Left hindlimb (tissue), 1 donor: ENCODE results near the gene GABBR2.
"Not testable (repeated sequence)": the region's sequence is repeated elsewhere in the genome, so short reads cannot be mapped to it uniquely, and the experiment has no call there.

Experiments
- DNase-seq: peaks from one replicate; pipeline ENCODE4 v3.0.0-alpha.2; 2018

The GABBR2 gene

DNA sequence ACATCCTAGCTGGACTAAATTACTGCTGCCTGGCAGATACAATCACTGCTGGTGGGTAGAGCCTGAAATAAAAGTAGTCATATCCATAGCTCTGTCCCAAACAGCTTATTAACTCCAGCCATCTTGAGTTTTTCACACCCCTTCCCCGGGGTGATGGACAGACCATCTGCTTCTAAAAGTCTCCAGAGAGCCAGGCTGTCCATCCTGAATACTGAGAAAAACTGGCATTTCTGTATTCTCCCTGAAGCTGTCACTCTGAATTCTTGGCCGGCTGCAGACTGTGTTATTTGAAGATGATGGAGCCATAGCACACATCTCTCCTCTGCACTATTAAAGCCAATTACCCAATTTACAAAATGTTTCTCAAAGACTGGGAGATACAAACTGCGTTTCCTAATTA is 118.6 kb downstream of the GABBR2 start:
- DNase-seq = no peak

DNA sequence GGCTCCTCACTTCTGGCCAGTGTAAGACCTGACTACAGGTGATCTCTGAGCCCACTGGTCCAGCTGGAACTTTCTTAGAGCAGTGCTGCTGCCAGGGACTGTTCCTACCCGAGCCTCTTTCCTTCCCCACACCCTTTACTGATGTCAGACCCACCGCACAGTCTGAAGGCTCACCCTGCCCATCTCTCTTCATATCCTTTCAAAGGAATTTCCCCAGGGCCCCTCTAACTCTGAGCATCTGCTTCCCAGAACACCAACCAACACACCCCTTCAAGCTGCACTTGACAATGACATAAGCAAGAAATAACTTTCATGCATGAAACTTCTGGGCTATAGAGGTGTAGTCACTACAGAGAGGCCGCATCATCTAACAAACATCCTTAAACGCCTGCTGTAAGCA is 119.6 kb downstream of the GABBR2 start:
- no peak for DNase-seq

DNA sequence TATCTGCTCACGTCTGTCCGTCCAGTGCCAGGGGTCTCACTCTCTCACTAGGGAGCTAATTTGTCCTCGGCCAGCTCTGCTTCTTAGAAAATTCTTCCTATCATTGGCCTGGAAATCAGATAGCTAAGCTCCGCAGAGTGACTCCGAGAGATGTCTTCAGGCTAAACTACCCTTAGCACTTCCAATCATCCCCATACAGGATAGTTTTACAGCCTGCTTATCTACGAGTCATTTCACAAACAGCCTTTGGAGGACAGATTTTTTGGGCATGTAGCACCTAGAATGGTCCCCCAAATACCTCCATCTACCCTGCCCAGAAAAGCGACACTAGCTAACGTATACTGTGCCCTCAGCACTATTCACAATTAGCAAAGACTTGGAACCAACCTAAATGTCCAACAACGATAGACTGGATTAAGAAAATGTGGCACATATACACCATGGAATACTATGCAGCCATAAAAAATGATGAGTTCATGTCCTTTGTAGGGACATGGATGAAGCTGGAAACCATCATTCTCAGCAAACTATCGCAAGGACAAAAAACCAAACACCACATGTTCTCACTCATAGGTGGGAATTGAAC is 123.8 kb downstream of the GABBR2 start:
- not testable (repeated sequence) for DNase-seq

DNA sequence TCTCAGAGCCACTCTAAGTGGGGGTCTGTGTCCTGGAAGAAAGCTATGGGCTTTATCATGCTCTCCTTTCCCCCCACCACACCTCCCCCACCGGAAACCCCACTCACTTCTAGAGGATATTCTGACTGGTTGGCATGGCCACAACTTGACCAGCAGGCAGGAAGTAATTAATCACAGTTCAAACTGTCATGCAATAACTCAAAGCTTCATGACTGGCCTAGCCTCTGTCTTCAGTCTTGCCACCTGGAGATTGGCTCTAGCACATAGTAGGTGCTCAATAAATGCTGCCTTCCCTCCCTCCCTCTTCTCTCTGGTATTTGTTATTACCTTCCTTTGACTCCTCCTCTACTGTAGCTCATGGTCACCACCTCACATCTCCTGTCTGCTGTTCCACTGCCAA is 124.7 kb downstream of the GABBR2 start:
- DNase-seq = no peak

DNA sequence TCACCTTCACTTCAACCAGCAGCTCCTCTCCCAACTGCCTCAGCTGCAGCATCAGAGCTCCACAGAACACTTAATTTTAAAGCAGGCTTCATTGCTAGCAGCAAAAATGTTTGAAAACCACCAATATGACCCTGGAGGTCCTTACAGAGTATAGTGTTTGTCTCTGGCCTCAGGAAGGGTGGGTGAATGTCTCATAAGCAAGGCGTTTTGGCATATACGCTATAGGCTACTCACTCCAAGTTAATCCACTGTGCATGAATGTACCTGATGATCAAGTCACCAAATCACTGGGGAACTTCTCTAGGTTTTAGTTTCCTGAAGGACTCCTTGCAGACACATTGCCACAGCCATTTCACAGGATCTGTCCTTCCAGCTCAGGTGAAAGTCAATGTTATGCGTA is 125.3 kb downstream of the GABBR2 start:
- DNase-seq = no peak

DNA sequence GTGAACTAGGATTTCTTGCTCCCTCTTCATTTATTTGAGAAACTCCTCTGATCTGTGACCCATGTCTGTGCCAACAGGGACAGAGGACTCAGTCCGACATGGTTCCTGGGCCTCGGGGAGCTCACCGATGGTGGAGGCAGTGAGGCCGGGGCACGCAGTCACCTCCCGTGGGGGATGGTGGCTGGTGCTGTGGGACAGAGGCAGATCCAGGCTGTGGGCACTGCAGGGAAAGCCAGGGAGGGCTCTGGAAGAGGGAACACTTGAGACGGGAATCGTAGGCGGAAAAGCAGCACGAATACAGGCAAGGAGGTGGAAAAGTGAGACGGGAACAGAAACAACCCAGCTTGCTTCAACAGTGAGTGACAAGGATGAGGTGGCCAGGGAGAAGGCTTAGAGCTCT is 127.8 kb downstream of the GABBR2 start:
- no peak for DNase-seq

DNA sequence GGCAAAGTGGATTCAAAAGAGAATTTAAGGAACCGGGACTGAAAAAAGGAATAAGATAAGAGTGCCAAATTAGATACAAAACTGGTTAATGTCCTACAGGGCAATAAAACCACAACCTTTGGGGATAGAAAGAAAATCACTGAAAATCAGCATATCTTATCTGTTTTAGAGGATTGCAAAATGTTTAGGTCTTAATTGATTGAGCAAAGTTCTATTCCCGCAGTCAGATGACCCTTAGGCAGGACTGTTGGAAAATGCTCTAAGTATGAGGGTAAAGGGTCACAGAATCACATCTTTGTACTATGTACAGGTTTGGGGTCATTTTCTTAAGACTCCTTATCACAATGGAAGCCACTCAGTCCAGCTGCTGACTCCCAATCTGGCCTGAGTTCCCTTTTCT is 129.0 kb downstream of the GABBR2 start:
- no peak for DNase-seq

DNA sequence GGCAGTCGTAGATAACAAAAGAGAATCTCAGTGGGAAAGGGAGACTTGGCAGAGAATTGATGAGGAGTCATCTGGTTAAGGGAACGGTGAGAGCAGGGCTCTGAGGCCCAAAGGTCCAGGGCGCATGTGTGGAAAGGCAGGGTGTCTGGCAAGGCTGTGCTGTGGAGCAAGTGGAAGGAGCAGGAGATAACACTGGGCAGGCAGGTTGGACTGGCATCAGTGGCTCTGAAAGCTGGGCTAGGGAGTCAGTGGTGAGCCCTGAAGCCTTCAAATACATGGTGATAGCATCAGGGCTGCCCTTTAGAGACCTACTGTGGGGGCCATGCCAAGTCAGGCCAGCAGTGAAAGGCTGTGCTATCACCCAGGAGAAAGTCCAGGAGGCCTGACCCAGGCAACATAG is 131.3 kb downstream of the GABBR2 start:
- no peak for DNase-seq

DNA sequence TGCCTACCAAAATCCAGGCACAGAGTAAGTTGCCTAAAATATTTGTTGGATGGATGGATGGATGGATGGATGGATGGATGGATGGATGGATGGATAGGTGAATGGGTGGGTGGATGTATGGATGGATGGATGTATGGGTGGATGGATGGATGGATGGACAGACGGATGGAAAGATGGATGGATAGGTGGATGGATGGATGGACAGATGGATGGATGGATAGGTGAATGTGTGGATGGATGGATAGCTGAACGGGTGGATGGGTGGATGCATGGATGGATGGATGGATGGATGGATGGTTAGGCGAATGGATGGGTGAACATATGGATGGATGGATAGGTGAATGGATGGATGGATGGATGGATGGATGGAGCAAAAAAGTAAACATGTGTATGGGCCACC is 131.9 kb downstream of the GABBR2 start:
- DNase-seq = no peak

DNA sequence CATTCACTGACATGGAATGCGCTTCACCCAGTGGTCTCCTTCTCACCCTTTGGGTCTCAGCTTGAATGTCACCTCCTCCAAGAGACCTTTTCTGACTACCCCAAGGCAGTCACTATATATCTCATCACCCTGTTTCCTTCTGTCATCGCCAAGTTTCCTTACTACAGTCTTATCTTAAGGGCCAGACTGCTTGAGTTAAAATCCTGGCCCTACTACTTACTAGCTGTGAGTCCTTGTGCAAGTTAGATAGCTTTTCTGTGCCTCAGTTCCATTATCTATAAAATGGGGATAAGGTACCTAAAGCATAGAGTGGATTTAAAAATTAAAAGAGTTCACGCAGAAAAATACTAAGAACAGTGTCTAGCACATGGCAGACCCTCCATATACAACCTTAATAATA is 132.4 kb downstream of the GABBR2 start:
- DNase-seq = no peak

DNA sequence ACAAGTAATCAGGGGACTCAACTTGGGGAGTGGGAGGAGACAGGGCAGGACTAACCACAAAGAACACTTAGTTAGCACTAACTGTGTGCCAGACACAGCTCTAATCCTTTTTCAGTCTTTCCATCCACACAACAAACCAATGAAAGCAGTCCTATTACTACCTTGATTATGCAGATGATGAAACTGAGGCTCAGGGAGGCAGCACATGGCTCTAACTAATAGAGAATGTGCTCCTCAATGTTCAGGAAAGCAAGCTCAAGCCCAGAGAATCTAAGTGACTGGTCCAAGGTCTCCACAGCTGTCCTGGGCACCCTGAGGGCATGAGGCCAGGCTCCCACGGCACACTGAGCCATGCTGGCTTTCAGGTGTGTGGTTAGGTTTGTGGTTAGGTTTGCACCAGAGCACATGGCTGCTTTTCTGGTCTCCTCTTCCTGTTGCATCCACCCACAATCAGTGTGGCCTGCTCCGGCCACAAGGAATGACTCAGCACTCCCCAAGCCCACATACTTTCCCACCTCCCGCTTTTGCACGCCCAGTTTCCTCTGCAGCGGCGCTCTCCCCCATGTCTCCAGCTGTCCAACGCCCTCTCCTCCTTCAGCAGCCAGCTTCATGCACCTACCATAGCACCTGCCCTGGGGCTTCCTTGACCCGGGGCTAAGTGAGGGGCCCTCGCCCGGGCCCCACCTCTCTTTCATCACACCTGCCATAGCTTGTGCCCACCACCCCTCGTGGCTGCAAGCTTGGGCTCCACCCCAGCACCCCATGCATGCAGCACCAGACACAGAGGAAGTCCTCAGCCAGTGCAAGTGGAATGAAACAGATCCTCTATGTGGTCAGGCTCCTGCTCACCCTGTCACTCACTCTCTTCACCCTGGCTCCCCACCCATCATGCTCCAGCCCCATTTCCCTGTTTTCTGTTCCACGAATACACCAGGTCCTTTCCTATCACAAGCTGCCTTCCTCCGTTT is 133.1 kb downstream of the GABBR2 start:
- no peak for DNase-seq

DNA sequence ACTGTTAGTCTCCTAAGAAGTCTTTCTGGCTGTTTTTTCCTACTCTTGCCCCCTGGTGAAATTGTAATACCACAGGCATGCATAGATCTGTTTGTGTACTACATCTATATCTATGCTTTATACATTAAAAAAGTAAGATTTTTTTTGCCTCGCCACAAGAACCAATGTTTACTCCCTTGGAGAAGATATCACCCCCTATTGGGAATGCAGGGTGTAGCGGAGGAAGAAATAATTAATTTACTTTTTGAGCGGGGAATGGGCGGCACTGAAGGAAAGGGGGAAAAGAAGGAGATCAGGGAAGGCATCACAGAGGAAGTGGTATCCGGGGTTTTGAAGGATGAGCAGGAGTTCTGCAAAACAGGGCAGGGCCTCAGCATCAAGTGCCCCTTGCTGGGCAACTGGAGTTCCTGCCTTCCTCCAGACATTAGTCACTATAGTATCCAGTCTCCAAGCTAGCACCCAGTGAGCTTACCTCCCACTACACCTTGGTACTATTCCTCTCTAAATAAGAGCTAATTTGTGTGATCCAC is 134.9 kb downstream of the GABBR2 start:
- DNase-seq = no peak

DNA sequence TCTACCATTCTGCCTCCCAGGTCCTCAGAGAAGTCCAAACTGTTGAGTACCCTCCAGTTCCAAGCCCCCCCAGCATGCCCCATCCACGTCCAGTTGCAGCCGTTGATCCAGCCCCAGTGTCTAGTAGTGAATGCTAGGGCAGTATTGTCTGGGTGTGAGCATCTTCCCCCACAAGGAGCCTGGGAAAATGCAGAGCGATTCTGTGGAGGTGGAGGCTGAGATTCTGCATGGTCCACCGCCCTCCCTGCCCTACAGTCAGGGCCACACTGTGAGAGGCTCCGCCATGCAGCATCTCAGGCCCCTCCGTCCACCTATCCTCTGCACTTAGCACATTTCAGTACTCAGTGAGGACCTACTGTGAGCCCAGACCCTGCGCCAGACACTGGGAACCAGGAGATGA is 135.9 kb downstream of the GABBR2 start:
- no peak for DNase-seq

DNA sequence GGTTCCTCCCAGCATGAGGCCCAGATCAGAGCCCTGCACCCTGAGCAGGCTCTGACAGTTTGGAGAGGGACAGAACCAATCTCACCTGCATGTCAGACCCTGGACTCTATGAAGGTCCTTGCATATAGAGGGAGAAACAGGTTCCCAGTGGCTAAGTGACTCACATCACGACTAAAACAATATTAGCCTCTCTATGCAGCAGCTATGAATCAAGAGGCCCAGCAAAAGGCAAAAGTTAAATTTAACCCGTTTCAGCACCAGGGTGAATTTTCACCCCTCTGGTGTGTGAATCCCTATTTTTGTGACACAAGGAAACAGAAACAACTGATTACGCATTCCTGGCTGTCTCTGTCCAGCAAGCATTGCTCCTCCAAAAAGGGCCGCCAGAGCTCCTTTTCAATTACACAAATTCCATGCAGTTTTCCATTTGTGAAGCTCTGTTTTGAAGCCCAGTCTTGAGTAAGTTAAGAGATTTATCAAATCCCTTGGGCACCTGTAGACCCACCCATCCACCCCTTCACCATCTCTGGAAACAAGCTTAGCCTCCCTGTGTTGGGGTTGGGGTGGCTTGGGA is 136.6 kb downstream of the GABBR2 start:
- no peak for DNase-seq

DNA sequence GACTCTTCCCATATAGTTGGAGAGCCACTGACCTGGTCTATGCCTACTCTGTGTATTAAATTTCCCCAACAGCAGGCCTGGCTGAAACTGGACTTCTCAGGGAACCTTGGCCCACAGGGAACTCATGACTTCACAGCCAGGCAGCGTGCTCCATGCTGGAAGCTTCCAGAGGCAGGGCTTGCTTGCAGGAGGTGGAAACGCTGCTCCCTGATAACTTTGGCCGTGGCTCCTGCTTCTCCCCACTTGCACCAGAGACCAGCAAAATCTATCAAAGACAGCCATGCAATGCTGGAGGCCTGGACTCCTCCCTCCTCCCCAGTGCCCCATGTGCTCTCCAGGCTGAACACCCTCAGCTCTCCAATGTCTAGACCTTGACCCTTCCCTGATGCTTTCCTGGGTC is 137.1 kb downstream of the GABBR2 start:
- no peak for DNase-seq

DNA sequence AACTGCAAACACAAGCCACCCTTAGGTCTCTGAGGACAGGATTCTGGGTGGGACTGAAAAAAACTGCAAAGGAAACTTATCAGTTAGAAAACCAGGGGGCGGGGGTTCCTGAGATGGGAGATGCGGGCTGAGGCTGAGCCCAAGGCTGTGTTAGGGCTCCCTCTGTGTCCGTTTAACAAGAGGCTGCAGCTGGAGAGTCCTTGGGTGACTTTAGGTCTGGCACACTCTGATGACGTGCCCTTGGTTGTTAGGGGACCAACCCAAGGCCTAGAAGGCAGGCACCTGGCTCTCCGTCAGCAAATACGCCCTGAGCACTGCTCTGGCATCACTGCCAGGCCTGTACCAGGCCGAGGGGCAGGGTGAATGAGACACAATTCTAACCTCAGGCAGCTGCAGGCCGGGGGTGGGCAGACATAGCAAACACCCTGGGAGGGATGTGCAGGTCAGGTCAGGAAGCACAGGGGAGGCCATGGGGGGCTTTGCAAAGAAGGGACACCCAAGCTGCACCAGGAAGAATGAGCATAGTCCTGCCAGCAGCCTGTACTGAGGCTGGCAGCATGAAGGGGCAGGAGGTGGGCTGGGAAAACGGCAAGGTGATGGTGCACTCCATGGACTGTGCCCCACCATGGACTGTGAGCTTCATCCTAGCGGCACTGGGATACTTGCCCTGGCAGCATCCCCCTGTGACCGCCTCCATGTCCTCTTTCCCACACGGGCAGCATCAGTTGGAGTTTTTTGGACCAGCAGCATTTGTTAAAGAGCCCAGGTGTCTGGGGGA is 137.9 kb downstream of the GABBR2 start:
- DNase-seq = no peak

DNA sequence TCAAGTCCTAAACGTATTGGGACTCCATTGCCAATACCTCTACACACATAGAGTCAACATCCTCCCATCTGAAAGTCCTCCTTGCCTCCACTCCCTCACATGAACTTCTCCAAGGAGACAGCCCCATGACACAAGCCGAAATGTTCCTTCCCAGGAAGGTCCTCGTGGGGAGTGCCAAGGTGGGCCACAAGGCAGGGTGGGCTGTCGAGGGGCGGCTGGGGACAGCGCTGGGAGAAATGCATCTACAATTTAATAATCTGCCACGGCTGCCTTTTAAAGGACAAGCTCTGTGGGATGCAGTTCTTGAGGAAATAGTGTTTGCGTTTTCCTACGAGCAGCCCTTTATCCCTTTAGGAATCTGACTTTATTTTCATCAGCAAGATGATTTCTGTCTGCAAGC is 138.7 kb downstream of the GABBR2 start:
- no peak for DNase-seq

DNA sequence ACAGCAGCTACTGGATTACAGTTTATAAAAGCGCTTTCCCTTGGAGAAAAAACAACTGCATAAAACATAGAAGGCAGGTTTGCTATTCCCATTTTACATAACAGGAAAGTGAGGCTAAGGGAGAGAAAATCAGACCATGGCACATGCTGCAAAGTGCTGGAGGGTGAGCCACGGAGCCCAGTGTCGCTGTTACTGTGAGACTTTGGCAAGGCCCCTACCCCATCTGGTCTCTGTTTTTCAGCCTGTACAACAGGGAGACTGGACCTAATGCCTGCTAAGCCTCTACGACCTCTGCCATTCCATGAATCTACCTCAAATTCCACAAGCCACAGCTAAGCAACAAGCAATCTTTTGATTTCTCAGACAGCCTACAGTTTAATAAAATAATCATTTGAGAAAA is 139.2 kb downstream of the GABBR2 start:
- no peak for DNase-seq

DNA sequence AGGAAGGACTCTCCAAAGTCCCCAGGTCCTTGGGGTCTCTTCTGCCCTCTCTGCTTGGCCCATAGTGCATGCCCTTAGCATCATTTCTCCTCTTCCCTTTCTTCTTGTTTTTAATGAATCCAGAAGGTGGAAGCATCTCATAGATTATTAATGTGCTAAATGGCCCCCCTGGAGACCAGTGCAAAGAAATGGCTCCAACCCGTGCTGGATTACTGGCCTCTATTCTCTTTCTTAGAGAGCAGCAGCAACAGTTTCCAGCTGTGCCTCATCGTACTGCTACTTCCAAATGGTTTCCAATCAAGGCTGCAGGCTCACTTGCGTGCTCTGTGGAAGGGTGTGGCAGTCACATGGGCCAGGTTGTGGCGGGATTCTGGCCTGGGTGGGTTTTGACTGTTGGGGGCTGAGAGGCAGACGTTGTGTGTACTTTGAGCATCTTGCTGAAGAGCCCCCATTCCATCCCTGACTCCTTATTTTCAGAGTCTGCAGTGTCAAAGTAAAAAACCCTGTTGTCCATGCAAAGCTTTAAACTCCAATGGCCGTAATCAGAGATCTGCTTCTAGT is 139.7 kb downstream of the GABBR2 start:
- DNase-seq = no peak

DNA sequence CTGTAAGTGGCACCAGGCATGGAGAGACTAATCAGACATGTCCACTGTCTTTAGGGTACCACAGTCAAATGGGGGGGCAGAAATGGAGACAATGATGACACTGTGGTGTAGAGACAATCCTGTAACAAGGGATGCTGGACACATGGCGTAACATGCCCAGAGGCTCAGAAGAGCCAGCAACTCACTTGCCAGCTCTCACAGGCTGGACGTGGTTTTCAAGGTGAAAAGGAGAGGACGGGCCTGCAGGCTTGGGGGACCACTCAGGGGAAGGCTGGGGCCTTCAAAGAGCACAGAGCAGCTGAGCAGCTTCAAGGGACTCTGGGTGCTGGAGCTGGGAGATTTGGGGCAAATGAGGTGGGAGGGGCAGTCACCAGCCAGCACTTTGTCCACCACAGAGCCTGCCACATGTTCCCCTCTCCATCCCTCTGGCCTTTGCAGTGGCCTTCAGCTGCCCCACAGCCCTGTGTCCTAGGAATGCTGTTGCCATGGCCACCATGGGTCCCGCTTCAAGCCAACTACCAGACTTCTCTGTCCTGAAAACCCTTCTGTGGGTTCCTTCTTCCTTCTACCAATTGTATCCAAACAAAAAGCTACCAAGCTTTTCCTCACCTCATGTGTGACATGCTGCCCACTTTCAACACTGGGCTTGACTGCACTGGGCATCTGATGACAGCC is 140.4 kb downstream of the GABBR2 start:
- DNase-seq = no peak

DNA sequence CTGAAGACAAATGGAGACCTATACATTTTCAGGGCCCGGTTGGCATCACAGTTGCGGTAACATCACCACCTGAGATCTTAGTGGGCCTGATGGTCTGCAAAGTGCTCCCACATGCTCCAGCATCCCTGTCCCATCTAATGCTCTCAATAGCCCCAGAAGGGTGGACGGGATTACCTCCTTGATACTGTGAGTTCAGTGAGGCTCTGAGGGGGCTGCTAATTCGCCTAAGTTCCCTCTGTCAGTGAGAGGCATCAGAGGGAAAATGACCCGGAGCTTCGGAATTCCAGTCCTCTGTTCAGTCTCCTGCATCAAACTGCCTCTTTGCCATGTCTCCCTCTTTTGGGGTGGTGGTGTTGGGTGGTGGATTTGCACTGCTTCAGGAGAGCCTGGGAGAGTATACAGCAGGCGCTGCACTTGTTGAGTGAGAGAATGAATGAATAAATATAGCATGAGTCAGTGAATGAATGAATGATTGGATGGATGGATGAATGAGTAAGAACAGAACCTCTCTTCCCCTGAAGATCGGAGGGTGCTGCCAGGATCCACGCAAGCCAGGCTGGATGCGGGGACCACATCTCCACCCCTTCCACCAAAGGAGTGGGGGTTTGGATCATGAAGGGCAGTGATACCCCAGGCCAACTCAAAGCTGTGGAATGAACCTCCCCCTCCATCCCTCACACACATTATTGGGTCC is 141.0 kb downstream of the GABBR2 start:
- DNase-seq = no peak
